A549 (cell line): ENCODE results near the gene PXT1. TPM values are rescaled to one million over a fixed set of nuclear protein-coding genes. Genes with fewer than 3 reads are reported as not detected.

Experiments
- ATAC-seq, 2 experiments: fragments of 200-7000 bp in 1 of 2; fragments of >200 bp in 1 of 2; cut with Nextera tagmentation in 1 of 2; cut with Tn5 transposase in 1 of 2; 3 replicates each; pipeline versions ENCODE4 v1.8.0 to v1.9.1; 2018 to 2020; ENCODE audit warnings: mild to moderate bottlenecking in 1 of 2, moderate library complexity in 1 of 2
- CTCF ChIA-PET: fragments of 300-600 bp; sonication (Branson Sonifier 250); formaldehyde crosslinking; extraction: SDS; loops from one replicate; lab custom pipeline; 2021; ENCODE audit warnings: antibody characterized with exemption, inconsistent platforms; lab: Yijun Ruan, JAX
- POLR2A ChIA-PET: fragments of 350-600 bp; formaldehyde crosslinking; extraction: SDS; loops from one replicate; lab custom pipeline; 2021; ENCODE audit warnings: antibody characterized with exemption, inconsistent platforms; lab: Yijun Ruan, JAX
- DNase-seq, 2 experiments: peaks; one replicate each; pipeline versions ENCODE4 v3.0.0 to v3.0.0-alpha.2; 2011 to 2016; ENCODE audit warnings: low read depth in 1 of 2, low spot score in 1 of 2
- FAIRE-seq: peaks from 2 replicates; lab custom pipeline; 2011; peaks lifted over from hg19 to GRCh38; lab: Jason Lieb, UNC
- H3K27ac ChIP-seq, 2 experiments: fragments of >200 bp; sonication (Bioruptor Twin); formaldehyde crosslinking; 3 replicates each; pipeline ENCODE4 v1.5.1; 2016 to 2017
- H3K4me1 ChIP-seq: fragments of >200 bp; sonication (Bioruptor Twin); formaldehyde crosslinking; 3 replicates; pipeline ENCODE4 v1.6.1; 2016
- H3K4me2 ChIP-seq: fragments of >200 bp; sonication (Bioruptor Twin); formaldehyde crosslinking; 3 replicates; pipeline ENCODE4 v1.6.1; 2016
- H3K4me3 ChIP-seq: fragments of >200 bp; sonication (Bioruptor Twin); formaldehyde crosslinking; 3 replicates; pipeline ENCODE4 v1.5.1; 2016
- H3K9me3 ChIP-seq: fragments of >200 bp; sonication (Bioruptor Twin); formaldehyde crosslinking; 3 replicates; pipeline ENCODE4 v1.6.1; 2016
- ATOH8 ChIP-seq: fragments of 250-450 bp; sonication (Bioruptor Pico); IDR thresholded peaks from 2 replicates; pipeline ENCODE4 v1.5.0; 2020; ENCODE audit warnings: low read depth, mild to moderate bottlenecking, moderate library complexity
- CEBPB ChIP-seq, 2 experiments: fragments of >200 bp in 1 of 2; sonication (Bioruptor Twin) in 1 of 2; formaldehyde crosslinking in 1 of 2; IDR thresholded peaks; 2 replicates each; pipeline ENCODE4 v1.6.1; 2012 to 2016
- E2F6 ChIP-seq: IDR thresholded peaks from 2 replicates; pipeline ENCODE4 v1.6.1; 2012; ENCODE audit warnings: low read depth, borderline replicate concordance
- EHF ChIP-seq: fragments of 250-450 bp; sonication (Bioruptor Pico); IDR thresholded peaks from 2 replicates; pipeline ENCODE4 v1.5.0; 2020; ENCODE audit warnings: mild to moderate bottlenecking
- ELK1 ChIP-seq: fragments of 150-350 bp; IDR thresholded peaks from 2 replicates; pipeline ENCODE4 v1.6.1; 2014; ENCODE audit warnings: low read depth, mild to moderate bottlenecking, low read length
- FOSL2 ChIP-seq, 2 experiments: fragments of 450-650 bp in 1 of 2; fragments of >200 bp in 1 of 2; sonication (Bioruptor Twin) in 1 of 2; formaldehyde crosslinking; IDR thresholded peaks; 2 replicates each; pipeline versions ENCODE4 v1.5.0 to v1.6.1; 2016 to 2020; ENCODE audit warnings: mild to moderate bottlenecking in 1 of 2, moderate library complexity in 1 of 2
- HES2 ChIP-seq: fragments of >200 bp; sonication (Bioruptor Twin); formaldehyde crosslinking; IDR thresholded peaks from 2 replicates; pipeline ENCODE4 v1.6.1; 2016
- HOXB13 ChIP-seq: fragments of 250-450 bp; sonication (Bioruptor Pico); IDR thresholded peaks from 2 replicates; pipeline ENCODE4 v1.5.0; 2020; ENCODE audit warnings: low read depth, mild to moderate bottlenecking, moderate library complexity
- HOXB5 ChIP-seq: fragments of 250-450 bp; sonication (Bioruptor Pico); IDR thresholded peaks from 2 replicates; pipeline ENCODE4 v1.5.0; 2020; ENCODE audit warnings: mild to moderate bottlenecking, moderate library complexity
- JUNB ChIP-seq: fragments of >200 bp; sonication (Bioruptor Twin); formaldehyde crosslinking; IDR thresholded peaks from 2 replicates; pipeline ENCODE4 v1.6.1; 2016
- KDM5A ChIP-seq: fragments of 200-600 bp; sonication (generic); IDR thresholded peaks from 2 replicates; pipeline ENCODE4 v1.6.1; 2016; ENCODE audit warnings: antibody characterized with exemption, mild to moderate bottlenecking
- MAFK ChIP-seq: fragments of 450-650 bp; IDR thresholded peaks from 2 replicates; pipeline ENCODE4 v1.6.1; 2014; ENCODE audit not compliant: partially characterized antibody
- MAX ChIP-seq: IDR thresholded peaks from 2 replicates; pipeline ENCODE4 v1.6.1; 2012
- NR3C1 ChIP-seq: fragments of >200 bp; sonication (Bioruptor Twin); formaldehyde crosslinking; IDR thresholded peaks from 3 replicates; pipeline ENCODE4 v1.6.1; 2017
- PBX3 ChIP-seq: IDR thresholded peaks from 2 replicates; pipeline ENCODE4 v1.6.1; 2012
- RAD21 ChIP-seq, 2 experiments: fragments of >200 bp in 1 of 2; sonication (Bioruptor Twin) in 1 of 2; formaldehyde crosslinking in 1 of 2; IDR thresholded peaks in 1 of 2; conservative IDR thresholded peaks in 1 of 2; 2 replicates in 1 of 2; 3 replicates in 1 of 2; pipeline ENCODE4 v1.6.1; 2012 to 2018; ENCODE audit warnings: inconsistent platforms in 1 of 2
- RCOR1 ChIP-seq: fragments of 150-350 bp; IDR thresholded peaks from 2 replicates; pipeline ENCODE4 v1.6.1; 2014; ENCODE audit warnings: antibody characterized with exemption, low read length, low read depth
- REST ChIP-seq: fragments of 200-600 bp; sonication (generic); IDR thresholded peaks from 2 replicates; pipeline ENCODE4 v1.6.1; 2016; ENCODE audit warnings: antibody characterized with exemption, mild to moderate bottlenecking, moderate library complexity
- SMC3 ChIP-seq: fragments of >200 bp; sonication (Bioruptor Twin); formaldehyde crosslinking; IDR thresholded peaks from 3 replicates; pipeline ENCODE4 v1.6.1; 2018; ENCODE audit warnings: inconsistent platforms
- TFCP2L1 ChIP-seq: fragments of 250-450 bp; sonication (Bioruptor Pico); IDR thresholded peaks from 2 replicates; pipeline ENCODE4 v1.5.0; 2021; ENCODE audit warnings: mild to moderate bottlenecking
- USF2 ChIP-seq: fragments of 450-650 bp; IDR thresholded peaks from 2 replicates; pipeline ENCODE4 v1.6.1; 2014; ENCODE audit warnings: antibody characterized with exemption
- ZFP36 ChIP-seq: fragments of 450-650 bp; IDR thresholded peaks from 2 replicates; pipeline ENCODE4 v1.6.1; 2014; ENCODE audit warnings: borderline replicate concordance; ENCODE audit not compliant: partially characterized antibody
- WGBS: methylation state at CpG from one replicate; pipeline ENCODE4 v1.1.6; 2017; ENCODE audit errors: missing lambda C conversion rate; 5-methylcytosine and 5-hydroxymethylcytosine counted together
- polyA plus RNA-seq, 4 experiments: library from polyadenylated mRNA; depleted of rRNA in 3 of 4; stranded (reverse); fragments of >200 nt; fragmentation: RNase III in 1 of 4; extraction: RNeasy Plus Mini Kit Qiagen cat#74134 plus additional on column Dnase treatment in 1 of 4; gene quantifications; 2 replicates in 3 of 4; 3 replicates in 1 of 4; pipeline ENCODE4 v1.2.3, GENCODE V29; 2011 to 2017

PXT1 gene
- polyA plus RNA-seq, 2 of the 4 experiments (the other 2 are of a cell fraction), result not detected

- DNase-seq, result no peak
- POLR2A ChIA-PET, result no interaction called here
- FAIRE-seq, result no peak
- 82% methylated on average over 4 of the region's 4 CpGs for WGBS
- no peak overlapping the region for H3K4me3 ChIP-seq
- H3K9me3 ChIP-seq, result no peaks in the 10 kb centered on the region
- TF ChIP-seq ATOH8 (CRISPR knock-in tag) (no peak), HOXB5 (no peak), MAFK (no peak), FOSL2 (IDR thresholded peaks at IDR 0.05) (no peak), FOSL2 (CRISPR knock-in tag; IDR thresholded peaks at IDR 0.05) (no peak), USF2 (no peak)
- no peak overlapping the region for H3K4me2 ChIP-seq
- H3K4me1 ChIP-seq, result peaks cover 1% of the 10 kb centered on the region; the same call in 1 of the 3 replicates
- H3K27ac ChIP-seq, result no peak overlapping the region
- no peak for ATAC-seq
- CTCF ChIA-PET, result no interaction called here
Measured at GRCh38 chr6:36378243-36378920, 64.3 kb downstream of the PXT1 start.

- FAIRE-seq (no peak), ATAC-seq (no peak), DNase-seq (no peak)
- Histone ChIP-seq H3K27ac (no peak overlapping the region), H3K9me3 (no peaks in the 10 kb centered on the region), H3K4me1 (no peaks in the 10 kb centered on the region), H3K4me3 (no peak overlapping the region), H3K4me2 (no peak overlapping the region)
- no peak for TF ChIP-seq ELK1
- no peak for TF ChIP-seq RAD21 (conservative IDR thresholded peaks at IDR 0.05 in 1 of 2, IDR thresholded peaks at IDR 0.05 in 1 of 2)
- TF ChIP-seq JUNB, result no peak
- TF ChIP-seq HES2, result no peak
- no peak for TF ChIP-seq HOXB13
- no peak for TF ChIP-seq REST
- no peak for TF ChIP-seq RCOR1
- no peak for TF ChIP-seq NR3C1
- TF ChIP-seq KDM5A, result no peak
- TF ChIP-seq ZFP36, result no peak
- TF ChIP-seq PBX3, result no peak
- no peak for TF ChIP-seq TFCP2L1 (CRISPR knock-in tag)
- no peak for TF ChIP-seq SMC3
- no peak for TF ChIP-seq MAX
- TF ChIP-seq E2F6, result no peak
- TF ChIP-seq CEBPB (IDR thresholded peaks at IDR 0.05), result no peak
- TF ChIP-seq EHF (CRISPR knock-in tag), result no peak
- WGBS, result 74% methylated on average over 5 of the region's 5 CpGs
- CTCF ChIA-PET, result interaction anchor here (0.6 kb wide), 1 partner anchor 33 kb away, joined by 3 read pairs; no protein-coding TSS in a partner anchor
- POLR2A ChIA-PET, result no interaction called here
Measured at GRCh38 chr6:36377594-36377993, 65.1 kb downstream of the PXT1 start.
